HG03064 (cell line): ENCODE data around the gene FRK.
A peak's percentile ranks its signal among the peaks of the same experiment; 100 is the strongest.
"Not testable (repeated sequence)": the region's sequence is repeated elsewhere in the genome, so short reads cannot be mapped to it uniquely, and the experiment has no call there.

Source experiments
- ATAC-seq: cut with Tn5 transposase; IDR thresholded peaks from one replicate; pipeline ENCODE4 v1.9.1; 2021; ENCODE audit warnings: low read depth; ENCODE audit not compliant: unreplicated experiment

The FRK gene

DNA sequence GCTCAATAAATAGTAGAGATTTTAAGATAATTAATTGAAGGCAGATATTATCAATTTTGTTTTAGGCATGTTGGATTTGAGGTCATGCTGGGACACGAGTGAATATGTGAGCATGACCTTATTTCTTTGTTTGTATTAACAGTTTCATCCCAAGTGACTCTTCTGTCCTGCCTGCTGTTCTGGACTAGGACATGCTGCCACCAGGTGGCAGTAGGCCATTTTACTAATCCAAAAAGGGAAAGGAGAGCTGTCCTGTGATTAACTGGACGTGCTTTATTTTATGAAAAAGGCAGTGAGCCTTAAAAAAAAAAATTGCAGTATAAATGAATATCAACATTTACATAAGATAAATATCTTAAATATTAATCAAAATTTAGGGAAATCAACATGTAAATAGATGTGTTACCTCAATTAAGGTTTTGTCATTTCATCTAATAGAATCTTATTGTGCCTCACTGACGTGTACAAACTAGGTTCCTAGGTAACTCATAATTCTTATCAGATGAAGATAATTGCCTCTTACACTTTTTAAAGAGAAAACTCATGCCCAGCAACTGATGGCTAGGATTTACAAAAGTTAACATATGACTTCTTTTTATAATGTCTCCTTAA is 49.8 kb downstream of the FRK start:
- ATAC-seq: peak; percentile 40

DNA sequence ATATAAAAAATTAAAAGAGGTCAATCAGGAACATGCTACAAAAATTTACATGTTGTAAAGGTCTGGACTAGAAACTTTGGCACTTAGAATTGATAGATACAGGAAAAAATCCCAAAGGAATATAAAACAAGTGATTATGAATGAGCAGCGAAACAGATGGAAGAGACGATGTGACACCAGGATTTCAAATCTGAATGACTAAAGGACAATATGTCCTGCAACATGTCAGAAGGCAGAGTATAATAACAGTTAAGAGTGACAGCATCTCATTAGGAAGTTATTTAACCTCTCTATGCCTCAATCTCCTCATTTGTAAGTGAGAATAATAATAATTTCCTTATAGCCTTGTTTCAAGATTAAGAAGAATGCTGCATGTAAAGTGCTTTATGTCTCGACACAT is 50.3 kb downstream of the FRK start:
- ATAC-seq: no peak

DNA sequence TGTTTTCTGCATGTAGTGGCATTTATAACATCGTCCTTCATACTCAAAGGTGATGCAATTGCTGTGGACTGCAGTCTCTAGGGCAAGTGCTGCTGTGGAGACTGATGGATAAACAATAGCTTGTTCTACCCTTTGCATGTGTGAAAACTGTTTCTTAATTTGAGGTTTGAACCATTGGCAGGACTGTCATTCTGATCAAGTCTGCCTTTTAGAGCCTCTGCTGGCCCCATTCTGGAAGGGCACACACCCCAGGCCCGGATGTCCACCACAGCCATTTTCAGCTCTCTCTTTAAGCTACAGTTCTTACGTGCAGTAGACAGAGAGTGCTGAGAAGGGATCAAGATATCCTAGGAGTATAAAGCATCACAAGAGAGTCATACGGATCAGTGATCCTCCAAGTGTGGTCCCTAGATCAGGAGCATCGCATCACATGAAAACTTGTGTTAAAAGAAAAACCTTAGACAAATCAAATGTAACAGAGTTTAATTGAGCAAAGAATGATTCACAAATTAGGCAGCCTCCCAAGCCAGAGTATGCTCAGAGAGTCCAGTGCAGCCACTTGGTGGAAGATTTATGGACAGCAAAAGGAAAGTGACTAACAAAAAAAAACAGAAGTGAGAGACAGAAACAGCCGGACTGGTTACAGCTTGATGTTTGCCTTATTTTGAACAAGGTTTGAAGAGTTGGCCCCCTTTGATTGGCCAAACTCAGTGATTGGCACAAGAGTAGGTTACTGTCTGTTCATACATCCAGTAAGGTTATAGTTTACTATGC is 52.0 kb downstream of the FRK start:
- peak; percentile 49 for ATAC-seq

DNA sequence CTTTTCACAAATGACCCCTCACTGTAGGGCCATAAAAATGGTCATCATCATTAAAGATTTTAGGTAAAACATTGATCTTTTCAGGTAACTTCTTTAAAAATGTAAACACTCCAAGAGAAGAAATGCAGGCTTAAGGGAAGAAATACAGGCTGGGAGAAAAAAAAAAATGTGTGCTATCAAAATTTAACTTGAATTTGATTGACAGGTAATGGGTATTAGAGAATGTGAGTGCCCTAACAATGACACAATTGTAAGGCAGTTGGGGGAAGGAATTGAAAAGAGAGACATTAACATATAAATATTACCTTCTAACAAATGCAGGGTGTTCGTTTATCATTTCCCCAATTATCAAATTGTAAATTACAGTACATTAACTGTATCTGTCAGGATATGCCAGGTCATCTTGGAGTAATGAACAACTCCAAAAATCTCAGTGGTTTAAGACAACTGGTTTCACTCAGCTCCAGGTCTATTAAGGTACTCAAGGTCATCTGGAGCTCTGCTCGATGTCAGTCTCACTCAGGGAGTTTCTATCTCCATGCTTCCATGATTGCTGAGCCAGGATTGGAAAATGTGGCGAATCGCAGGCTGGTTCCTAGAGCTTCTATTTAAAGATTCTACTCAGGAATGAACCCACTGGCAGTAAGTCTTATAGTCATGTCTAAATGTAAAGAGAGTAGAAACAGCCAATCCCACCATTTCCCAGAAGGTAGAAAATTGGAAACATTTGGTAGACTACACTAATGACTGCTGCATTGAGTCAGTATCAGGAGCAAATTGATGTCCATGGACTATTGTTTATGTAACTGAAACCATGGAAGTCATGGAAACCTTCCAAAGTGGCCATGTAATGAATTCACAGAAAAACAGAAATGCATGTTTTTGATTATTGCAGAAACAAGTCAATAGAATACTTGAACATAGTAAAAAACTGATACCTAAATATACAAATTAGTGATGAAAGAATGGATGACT is 55.6 kb downstream of the FRK start:
- ATAC-seq: no peak

DNA sequence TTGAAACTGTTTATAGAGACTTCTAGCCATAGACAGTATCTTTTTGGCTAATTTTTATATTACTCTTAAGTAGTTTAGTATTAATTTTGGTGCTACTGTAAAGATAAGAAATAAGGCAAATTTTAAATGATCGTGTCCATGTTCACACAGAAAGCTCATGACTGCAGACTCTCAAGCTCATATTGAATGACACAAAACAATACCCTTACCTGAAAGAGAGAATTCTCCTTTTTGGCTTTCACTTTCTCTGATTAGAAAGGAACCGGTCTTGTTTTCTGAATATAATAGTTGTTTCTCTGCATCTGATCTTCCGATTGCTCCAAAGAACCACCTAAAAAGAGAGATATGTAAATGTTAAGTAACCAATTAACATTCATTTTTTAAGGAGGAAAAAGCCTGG is 57.0 kb downstream of the FRK start:
- ATAC-seq: peak; percentile 83

DNA sequence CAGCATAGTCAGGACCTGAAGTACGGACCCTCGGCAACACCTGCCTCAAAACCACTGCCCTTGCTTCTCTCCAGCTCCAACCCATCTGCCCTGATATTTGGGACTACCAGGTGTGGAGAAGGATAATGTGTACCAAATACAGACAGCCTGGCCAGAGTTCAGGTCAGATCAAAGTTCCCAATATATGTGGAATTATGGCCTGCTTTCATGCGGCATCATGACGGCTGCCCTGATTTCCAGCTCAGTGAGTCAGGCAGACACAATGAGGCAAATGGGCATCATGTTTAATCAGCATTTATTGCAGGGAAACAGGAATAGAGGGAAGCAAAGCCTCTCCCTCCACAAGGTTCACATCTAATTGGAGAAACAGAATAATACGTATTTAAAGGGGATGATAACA is 57.9 kb downstream of the FRK start:
- no peak for ATAC-seq

DNA sequence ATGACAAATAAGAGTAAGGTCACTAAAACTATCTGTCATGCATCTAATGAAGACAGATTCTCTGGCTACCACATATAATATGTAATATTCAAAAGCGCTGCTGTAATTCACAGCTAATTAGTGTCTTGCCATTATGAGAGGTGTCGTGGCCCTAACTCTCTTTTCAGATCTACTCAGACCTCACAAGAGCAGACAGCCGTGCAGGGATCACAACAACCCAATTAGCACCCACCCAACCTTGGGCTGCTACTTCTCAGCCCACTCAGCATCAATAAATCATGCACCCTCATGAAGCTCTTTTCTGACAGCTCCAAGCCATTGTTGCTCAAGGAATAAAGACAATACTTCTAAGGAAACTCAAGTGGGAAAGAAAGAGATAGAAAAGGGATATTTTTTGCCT is 61.5 kb downstream of the FRK start:
- no peak for ATAC-seq

DNA sequence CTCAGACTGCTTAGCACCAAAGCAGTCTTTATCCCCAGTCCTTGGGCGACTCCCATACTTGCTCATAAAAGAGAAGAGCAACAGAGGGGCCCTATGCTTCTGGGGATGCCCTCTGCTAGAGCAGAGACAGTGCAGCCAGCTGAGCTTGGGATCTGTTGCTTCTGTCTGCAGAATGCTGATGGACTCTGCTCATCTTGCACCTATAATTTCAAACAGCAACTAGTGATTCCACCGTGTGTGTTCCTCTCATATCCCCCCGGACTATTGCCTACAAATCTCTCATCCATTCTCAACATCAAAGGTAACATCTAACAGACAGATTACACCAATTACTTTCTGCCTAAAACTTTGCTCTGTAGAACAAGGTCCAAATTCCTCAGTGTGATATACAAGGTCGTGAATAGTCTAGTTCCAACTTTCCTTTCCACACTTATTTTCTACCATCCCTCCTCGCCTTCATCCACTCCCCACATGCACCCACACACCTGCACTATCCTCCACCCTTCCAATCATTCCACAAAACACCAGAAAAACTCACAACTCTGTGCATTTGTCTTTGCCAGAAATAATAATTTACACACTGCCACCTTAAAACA is 62.6 kb downstream of the FRK start:
- ATAC-seq: no peak

DNA sequence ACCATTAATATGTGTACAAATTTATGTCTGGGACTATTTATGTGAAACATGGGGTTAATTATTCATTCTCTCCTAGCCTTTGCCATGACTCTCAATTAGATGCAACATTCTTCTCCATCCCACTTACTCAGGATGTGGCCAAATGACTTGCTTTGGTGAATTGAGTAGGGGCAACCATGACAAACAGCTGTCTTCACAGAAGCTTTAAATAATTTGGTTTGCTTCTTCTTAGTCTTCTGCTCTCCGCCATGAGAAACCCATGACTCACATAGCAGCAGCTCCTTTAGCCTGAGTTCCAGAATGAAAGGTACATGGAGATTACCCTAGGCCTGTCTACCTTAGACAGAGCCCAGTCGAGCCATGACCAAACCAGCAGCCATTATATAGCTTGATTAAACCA is 74.7 kb downstream of the FRK start:
- ATAC-seq: no peak

DNA sequence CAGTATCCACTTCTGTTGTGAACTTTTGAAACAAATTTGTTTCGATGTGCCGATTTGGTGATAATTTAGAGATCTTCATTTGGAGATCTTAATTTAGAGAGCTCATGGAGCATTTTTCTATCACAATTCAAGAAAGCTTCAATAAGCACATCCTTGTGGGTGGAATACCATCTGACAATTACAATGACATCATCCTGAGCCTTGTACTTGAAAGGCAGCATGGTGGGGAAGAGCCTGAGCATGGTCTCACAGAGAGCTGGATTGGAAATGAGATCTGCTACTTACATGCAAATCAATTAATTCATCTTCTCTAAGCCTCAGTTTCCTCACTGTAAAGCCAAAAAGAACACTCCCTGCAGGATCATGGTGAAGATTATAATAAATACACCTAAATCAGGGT is 75.9 kb downstream of the FRK start:
- no peak for ATAC-seq

DNA sequence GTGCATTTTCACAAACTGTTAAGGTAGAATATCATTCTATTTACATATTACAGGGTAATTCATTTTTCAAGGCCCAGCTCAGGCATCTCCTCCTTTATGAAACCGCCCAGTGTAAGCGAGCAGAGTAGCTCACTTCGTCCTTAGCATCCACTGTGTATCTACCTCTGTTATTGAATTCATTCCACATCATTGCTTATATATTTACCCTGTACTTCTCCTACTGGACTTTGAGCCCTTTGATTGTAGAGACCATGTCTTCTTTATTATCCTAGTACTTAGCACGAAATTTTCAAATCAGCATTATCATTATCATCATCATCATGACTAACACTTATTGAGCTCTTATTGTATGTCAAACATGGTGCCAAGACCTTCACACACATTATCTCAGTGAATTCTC is 76.7 kb downstream of the FRK start:
- ATAC-seq: no peak

DNA sequence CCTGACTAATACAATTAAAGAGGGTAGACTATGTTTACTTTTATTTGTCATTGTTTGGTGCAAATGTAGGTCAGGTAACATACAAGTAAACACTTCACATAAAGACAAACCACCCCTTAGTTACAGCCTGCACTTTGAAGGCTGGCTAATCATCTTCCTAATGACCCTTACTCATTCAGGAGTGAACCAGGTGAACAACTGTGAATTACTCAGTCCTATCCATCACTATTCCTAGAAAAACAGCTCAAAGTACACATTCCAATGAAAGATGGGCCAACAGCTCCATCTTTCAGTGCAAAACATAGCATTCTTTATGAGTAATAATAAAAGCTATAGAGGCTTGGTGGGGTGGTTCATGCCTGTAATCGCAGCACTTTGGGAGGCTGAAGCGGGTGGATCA is 78.2 kb downstream of the FRK start:
- no peak for ATAC-seq

DNA sequence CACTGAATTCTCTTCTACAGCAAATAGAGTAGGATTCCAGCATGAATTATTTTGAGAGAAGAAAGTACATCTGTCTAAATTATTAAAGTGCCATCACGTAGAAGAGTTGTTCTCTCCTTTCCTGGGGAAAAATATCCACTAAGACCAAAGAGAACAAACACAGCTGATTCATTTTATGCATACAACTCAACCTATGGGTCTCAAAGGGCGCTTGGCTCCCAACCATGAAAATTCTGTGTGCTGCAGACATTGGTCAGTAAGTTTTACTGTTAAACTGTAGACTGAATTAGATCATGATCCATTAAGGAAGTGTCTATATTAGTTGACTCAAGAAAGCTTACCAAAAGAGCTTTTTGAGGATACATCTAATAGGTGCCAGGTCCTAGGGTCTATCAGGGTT is 83.5 kb downstream of the FRK start:
- no peak for ATAC-seq

DNA sequence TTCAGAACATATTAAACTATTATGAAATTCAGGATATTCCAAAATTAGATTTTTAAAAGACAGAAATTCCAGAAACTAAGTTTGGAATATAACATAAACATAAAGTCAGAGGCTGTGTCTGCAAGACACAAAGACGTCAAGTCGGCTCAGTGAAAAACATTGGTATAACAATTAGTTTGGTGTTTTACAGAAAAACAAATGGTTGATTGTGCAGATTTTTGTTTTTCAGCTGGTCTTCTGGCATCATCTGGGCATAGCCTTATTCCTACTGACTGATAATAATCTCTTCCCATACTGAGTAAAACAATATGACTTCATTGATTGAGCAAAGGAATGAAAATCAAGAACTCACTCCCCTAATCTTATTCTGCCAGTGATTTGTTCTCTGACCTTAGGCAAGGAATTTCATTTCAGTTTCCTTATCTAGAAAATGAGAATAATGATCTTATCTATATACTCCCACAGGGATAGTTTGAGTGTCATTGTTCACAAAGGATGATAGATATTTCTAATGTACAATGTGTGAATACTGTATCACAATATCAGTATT is 84.3 kb downstream of the FRK start:
- ATAC-seq: no peak

DNA sequence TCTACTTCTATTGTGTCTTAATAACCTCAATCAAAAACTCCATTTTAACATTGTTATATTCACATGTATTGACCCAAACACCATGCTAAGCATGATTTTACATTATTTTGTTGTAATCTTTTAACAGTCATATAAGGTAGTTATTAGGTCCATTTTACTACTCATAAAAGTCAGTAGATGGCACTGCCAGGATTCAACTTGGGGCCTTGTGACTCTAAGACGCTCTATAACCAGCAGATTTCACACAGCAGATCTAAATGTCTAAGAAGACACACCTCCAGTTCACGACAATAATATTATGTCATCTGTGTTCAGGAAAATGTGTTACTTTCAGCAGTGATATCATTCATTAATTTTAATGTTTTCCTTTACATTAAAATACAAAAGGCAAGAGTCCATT is 88.0 kb downstream of the FRK start:
- no peak for ATAC-seq

DNA sequence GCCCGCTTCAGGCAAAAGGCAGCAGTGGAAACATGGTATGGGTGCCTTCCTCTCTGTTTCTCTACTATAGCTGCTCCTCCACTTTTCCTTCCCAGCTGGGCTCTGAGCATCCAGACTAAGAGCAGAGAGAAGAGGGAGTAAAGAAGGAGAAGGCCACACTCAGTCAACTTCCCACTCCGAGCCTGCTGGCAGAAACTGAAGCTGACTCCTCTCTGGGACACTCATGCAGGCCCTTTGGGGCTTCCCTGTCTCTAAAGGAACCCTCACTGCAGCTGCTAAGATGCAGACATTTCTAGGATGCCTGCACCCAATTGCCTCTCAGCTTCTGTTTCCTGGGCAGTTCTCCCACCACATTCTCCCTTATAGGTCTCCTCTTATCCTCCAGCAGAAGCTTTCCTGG is 88.9 kb downstream of the FRK start:
- no peak for ATAC-seq

DNA sequence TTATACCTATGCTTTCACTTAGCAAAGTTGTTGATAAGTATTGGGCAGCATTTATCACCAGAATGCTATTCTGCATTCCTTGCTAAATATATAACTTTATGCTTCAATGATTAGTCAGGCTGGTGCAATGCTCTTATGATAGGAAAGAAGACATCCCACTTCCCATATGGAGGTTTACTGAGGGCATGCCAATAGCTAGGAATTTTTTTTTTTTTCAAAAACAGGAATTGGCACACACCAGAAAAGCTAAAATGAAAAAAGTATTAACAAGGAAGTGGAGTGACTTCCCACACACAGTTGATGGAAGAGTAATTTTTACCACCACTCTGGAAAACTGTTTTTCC is 90.8 kb downstream of the FRK start:
- ATAC-seq: no peak

DNA sequence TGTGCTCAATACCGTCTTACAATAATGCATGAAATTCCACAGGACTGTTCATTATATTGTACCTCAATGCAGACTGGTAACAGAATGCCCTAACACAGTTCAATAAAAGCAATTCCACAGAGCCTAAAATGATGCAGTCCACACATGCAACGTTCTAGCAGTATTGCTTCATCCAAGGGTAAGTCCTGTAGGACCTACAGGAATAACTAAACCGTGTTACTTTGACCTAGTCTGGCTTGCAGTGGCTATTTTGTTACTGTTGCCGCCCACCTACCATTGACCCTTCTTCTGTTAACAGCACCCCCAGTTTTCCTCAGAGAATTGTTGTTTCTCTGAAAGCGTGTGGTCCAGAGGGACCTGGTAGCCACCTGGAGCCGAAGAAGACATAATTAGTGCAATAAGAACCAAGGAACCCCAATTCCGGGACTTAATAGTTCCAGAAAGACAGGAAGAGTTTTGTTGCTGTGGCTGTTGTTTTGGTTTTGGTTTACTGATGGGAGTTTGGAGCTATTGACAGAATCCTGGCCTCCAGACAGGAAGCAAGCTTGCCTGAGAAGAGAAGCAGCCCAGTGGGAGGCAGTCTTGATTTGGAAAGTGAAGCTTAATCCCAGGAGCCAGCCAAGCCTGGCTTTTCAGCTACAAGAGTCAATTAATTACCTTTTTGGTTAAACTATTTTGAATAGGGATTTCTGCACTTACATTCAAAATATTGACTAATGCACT is 91.3 kb downstream of the FRK start:
- ATAC-seq: no peak

DNA sequence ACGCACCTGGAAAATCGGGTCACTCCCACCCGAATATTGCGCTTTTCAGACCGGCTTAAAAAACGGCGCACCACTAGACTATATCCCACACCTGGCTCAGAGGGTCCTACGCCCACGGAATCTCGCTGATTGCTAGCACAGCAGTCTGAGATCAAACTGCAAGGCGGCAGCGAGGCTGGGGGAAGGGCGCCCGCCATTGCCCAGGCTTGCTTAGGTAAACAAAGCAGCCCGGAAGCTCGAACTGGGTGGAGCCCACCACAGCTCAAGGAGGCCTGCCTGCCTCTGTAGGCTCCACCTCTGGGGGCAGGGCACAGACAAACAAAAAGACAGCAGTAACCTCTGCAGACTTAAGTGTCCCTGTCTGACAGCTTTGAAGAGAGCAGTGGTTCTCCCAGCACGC is 100.4 kb downstream of the FRK start:
- not testable (repeated sequence) for ATAC-seq

DNA sequence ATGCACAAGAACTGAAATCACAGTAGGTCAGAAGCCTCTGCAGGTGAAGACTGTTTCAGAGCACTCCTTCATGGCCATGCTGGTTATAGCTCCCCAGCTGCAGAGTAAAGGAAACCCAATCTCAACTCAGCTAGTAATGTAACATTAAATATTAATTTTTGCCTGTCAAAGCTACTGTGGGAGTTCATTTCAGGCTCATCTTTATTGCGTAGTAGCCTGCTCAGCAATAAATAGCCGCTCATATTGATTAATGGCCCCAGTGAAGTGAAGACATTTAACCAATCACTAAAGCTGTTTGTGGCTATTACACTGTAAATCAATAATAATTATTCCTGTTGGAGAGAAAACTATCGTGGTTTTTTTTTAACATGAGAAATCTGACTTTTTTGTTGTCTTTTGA is 101.7 kb downstream of the FRK start:
- no peak for ATAC-seq
